Natural killer cell (primary cell): Measurements from ENCODE around the gene NDUFA7. TPM values are rescaled to one million over a fixed set of nuclear protein-coding genes. Genes with fewer than 3 reads are reported as not detected.

Experiments
- ATAC-seq, 3 donors: fragments of 150-1000 bp in 2 of 3; fragments of 200-7000 bp in 1 of 3; cut with Tn5 transposase; 1 replicate in 1 of 3; 2 replicates in 2 of 3; pipeline ENCODE4 v1.10.0; 2021; ENCODE audit warnings: mild to moderate bottlenecking in 2 of 3, moderate library complexity in 2 of 3
- DNase-seq, 2 donors: peaks; one replicate each; pipeline versions ENCODE4 v3.0.0 to v3.0.0-alpha.2; 2013 to 2021; ENCODE audit warnings: mixed read lengths in 1 of 2
- H3K27ac ChIP-seq: one replicate; pipeline ENCODE4 v1.5.1; 2013; ENCODE audit warnings: mild to moderate bottlenecking, low read length
- H3K27me3 ChIP-seq: one replicate; pipeline ENCODE4 v1.6.1; 2013; ENCODE audit warnings: low read length; ENCODE audit not compliant: control insufficient read depth, insufficient read depth
- H3K36me3 ChIP-seq: one replicate; pipeline ENCODE4 v1.6.1; 2013; ENCODE audit warnings: low read length; ENCODE audit not compliant: control insufficient read depth, insufficient read depth
- H3K4me1 ChIP-seq: one replicate; pipeline ENCODE4 v1.6.1; 2013; ENCODE audit warnings: low read length; ENCODE audit not compliant: control insufficient read depth, insufficient read depth
- H3K4me3 ChIP-seq: one replicate; pipeline ENCODE4 v1.5.1; 2013; ENCODE audit warnings: low read length
- H3K9me3 ChIP-seq: one replicate; pipeline ENCODE4 v1.6.1; 2013; ENCODE audit warnings: low read length; ENCODE audit not compliant: control insufficient read depth, insufficient read depth
- H3K27ac Mint-ChIP-seq, 2 donors: one replicate each; pipeline ENCODE4 v1.8.0; 2022; ENCODE audit warnings: mild to moderate bottlenecking in 2 of 2, mixed read lengths in 2 of 2, moderate library complexity in 1 of 2
- H3K27me3 Mint-ChIP-seq, 2 donors: one replicate each; pipeline ENCODE4 v1.8.0; 2022; ENCODE audit warnings: low read depth in 2 of 2, mixed read lengths in 2 of 2
- H3K36me3 Mint-ChIP-seq: one replicate; pipeline ENCODE4 v1.8.0; 2022; ENCODE audit warnings: mixed read lengths
- H3K4me1 Mint-ChIP-seq, 2 donors: one replicate each; pipeline ENCODE4 v1.8.0; 2022; ENCODE audit warnings: mixed read lengths in 2 of 2
- H3K4me3 Mint-ChIP-seq: one replicate; pipeline ENCODE4 v1.8.0; 2022; ENCODE audit warnings: mild to moderate bottlenecking, moderate library complexity, mixed read lengths
- H3K9me3 Mint-ChIP-seq, 2 donors: one replicate each; pipeline ENCODE4 v1.8.0; 2022; ENCODE audit warnings: mixed read lengths in 2 of 2
- CTCF ChIP-seq: fragments of 200-600 bp; IDR thresholded peaks from one replicate; pipeline ENCODE4 v1.8.0; 2022; ENCODE audit warnings: antibody characterized with exemption
- WGBS: methylation state at CpG from one replicate; pipeline ENCODE4 v1.1.7; 2013; ENCODE audit warnings: missing lambda C conversion rate; ENCODE audit not compliant: insufficient coverage; 5-methylcytosine and 5-hydroxymethylcytosine counted together
- intact Hi-C: fragments of 100-400 bp; cut with micrococcal nuclease; formaldehyde crosslinking; loops from one replicate; pipeline ENCODE4 v1.14.2; 2022
- total RNA-seq, 4 donors: library from RNA; stranded (reverse); fragments of 120-200 nt in 1 of 4; gene quantifications; one replicate each; pipeline versions ENCODE4 v1.2.3 to v1.2.4, GENCODE V29; 2013 to 2022

The NDUFA7 gene
- total RNA-seq, 3 donors from 2014 or later (not counting 1 experiment from before 2014, with no cell fraction given), result 19.3 to 28.5 (median 28.4) TPM

DNA sequence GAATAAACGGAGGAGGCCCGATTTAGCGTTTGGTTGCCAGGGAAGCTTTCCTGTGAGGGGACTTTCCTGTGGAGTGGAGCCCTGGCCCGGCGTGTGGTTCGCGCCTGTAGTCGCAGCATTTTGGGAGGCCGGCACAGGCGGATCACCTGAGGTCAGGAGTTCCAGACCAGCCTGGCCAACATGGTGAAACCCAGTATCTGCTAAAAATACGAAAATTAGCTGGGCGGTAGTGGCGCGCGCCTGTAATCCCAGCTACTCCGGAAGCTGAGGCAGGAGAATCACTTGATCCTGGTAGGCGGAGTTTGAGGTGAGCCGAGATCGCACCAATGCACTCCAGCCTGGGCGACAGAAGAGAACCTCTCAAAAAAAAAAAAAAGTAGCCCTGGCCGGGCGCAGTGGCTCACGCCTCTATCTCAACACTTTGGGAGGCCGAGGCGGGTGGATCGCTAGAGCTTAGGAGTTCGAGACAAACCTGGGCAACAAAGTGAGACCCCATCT, 14.9 kb upstream of the NDUFA7 start:
- no peak overlapping the region for H3K27ac ChIP-seq
- peaks cover 6% of the 10 kb centered on the region for H3K27me3 ChIP-seq
- DNase-seq (no peak), ATAC-seq (peak in 2 of 3 donors; percentile 10 to 15)
- intact Hi-C loops, result no loop called here
- no peaks in the 10 kb centered on the region for H3K36me3 Mint-ChIP-seq
- no peak overlapping the region for H3K4me3 ChIP-seq
- peak overlapping the region; percentile 68 for H3K4me3 Mint-ChIP-seq
- peak overlapping the region in 1 of 2 donors; percentile 38 for H3K27ac Mint-ChIP-seq
- H3K4me1 ChIP-seq, result peaks cover 14% of the 10 kb centered on the region
- TF ChIP-seq CTCF, result no peak
- H3K36me3 ChIP-seq, result no peaks in the 10 kb centered on the region
- WGBS, result 41% methylated on average over 25 of the region's 27 CpGs
- H3K27me3 Mint-ChIP-seq, result peaks cover 0 to 3% of the 10 kb centered on the region in 2 donors
- peaks cover 6 to 11% of the 10 kb centered on the region in 2 donors for H3K4me1 Mint-ChIP-seq
- H3K9me3 Mint-ChIP-seq, result no peaks in the 10 kb centered on the region
- no peaks in the 10 kb centered on the region for H3K9me3 ChIP-seq

GRCh38 chr19:8335343-8336071, 14.3 kb upstream of the NDUFA7 start:
- intact Hi-C loops, result no loop called here
- H3K27ac Mint-ChIP-seq, result peak overlapping the region in 1 of 2 donors; percentile 38
- H3K27me3 Mint-ChIP-seq, result peaks cover 0 to 3% of the 10 kb centered on the region in 2 donors
- Histone ChIP-seq H3K36me3 (no peaks in the 10 kb centered on the region), H3K27ac (no peak overlapping the region), H3K4me1 (peaks cover 14% of the 10 kb centered on the region), H3K9me3 (no peaks in the 10 kb centered on the region), H3K27me3 (peaks cover 6% of the 10 kb centered on the region), H3K4me3 (no peak overlapping the region)
- WGBS, result 4% methylated on average over 79 of the region's 79 CpGs
- peaks cover 2 to 7% of the 10 kb centered on the region in 2 donors for H3K4me1 Mint-ChIP-seq
- DNase-seq (peak in 1 of 2 donors; percentile 40), ATAC-seq (peak; percentile 66 to 74 (median 69))
- TF ChIP-seq CTCF, result no peak
- H3K9me3 Mint-ChIP-seq, result no peaks in the 10 kb centered on the region
- H3K36me3 Mint-ChIP-seq, result no peaks in the 10 kb centered on the region
- peak overlapping the region; percentile 68 for H3K4me3 Mint-ChIP-seq

- intact Hi-C loops, result no loop called here
- H3K9me3 Mint-ChIP-seq, result no peaks in the 10 kb centered on the region
- H3K4me3 ChIP-seq, result no peak overlapping the region
- H3K27ac Mint-ChIP-seq, result no peak overlapping the region
- DNase-seq, result peak in 1 of 2 donors; percentile 44
- H3K4me3 Mint-ChIP-seq, result peak overlapping the region; percentile 55
- peak; percentile 49 to 76 (median 63) for ATAC-seq
- no peaks in the 10 kb centered on the region for H3K9me3 ChIP-seq
- H3K27me3 Mint-ChIP-seq, result peaks cover 0 to 3% of the 10 kb centered on the region in 2 donors
- peaks cover 6% of the 10 kb centered on the region for H3K27me3 ChIP-seq
- no peak overlapping the region for H3K27ac ChIP-seq
- H3K36me3 ChIP-seq, result no peaks in the 10 kb centered on the region
- H3K4me1 ChIP-seq, result peaks cover 14% of the 10 kb centered on the region
- no peak for TF ChIP-seq CTCF
- no peaks in the 10 kb centered on the region for H3K36me3 Mint-ChIP-seq
- peaks cover 0 to 4% of the 10 kb centered on the region in 2 donors for H3K4me1 Mint-ChIP-seq
- WGBS, result 5% methylated on average over 117 of the region's 117 CpGs
Measured at GRCh38 chr19:8334458-8335342, 13.5 kb upstream of the NDUFA7 start.
